ENCODE data around the gene BPIFA1. TPM values are rescaled to one million over a fixed set of nuclear protein-coding genes. Genes with fewer than 3 reads are reported as not detected.
A peak's percentile ranks its signal among the peaks of the same experiment; 100 is the strongest.

Gene BPIFA1
- total and polyA plus RNA-seq, 4 donors: not detected

DNA sequence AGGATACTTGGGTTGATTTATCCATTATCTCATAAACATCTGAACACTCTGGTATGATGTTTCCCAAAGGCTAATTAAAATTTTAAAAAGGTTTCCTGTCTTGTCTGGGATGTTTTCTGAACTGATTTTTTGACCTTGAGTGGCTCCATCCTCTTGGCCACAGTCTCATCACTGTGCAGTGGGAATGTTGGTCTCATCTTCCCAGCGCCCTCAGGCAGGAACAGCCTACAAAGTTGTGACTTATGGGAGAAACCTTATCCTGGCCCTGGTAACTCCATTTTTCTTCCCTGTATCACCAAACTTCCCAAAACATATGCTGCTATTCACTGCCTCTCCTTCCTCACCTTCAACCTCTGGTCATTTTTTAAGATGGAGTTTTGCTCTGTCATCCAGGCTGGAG is 25.4 kb upstream of the BPIFA1 start:
- Histone ChIP-seq H3K27me3 (ENCODE audit: control insufficient read depth, insufficient read depth, low read length) (peaks cover 17% of the 10 kb centered on the region), H3K9me3 (ENCODE audit: control insufficient read depth, insufficient read depth, low read length) (no peaks in the 10 kb centered on the region), H3K36me3 (ENCODE audit: control insufficient read depth, insufficient read depth, low read length) (no peaks in the 10 kb centered on the region), H3K4me1 (ENCODE audit: control insufficient read depth, insufficient read depth, low read length) (no peaks in the 10 kb centered on the region), H3K4me3 (ENCODE audit: low read depth, low read length) (no peak overlapping the region), H3K27ac (ENCODE audit: low read depth, low read length) (no peak overlapping the region)
- WGBS (ENCODE audit: insufficient coverage): 86% methylated on average over 1 of the region's 1 CpG
- DNase-seq (ENCODE audit: low read depth in 4 of 6, low spot score in 6 of 6): no peak

DNA sequence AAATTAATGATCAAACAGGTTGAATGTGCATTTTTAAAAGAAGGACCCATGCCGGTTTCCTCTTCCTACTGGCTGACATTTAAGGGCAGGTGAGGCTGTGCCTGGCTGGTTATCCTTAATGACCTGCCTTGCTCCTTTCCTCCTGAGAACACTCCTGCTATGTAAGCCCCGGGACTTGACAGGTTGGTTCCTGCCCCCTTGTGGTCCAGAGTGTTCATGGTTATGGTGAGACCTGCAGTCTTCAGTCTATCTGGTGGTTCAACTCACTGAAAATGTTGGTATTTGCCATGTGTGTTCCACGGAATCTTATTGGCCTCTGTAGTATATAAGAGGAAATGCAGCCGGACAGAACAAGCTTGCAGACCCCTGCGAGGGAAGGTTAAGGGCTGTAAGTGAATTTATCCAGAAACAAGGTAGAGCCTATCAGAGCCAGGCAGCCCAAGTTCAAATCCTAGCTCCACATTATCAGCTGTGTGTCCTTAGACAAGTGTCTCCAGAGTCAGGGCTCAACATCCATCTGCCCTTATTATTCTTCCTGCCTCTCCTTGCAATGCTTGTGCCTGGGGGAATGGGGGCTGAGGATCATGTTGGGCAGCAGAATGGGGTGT is 23.9 kb upstream of the BPIFA1 start:
- peak in 5 of 6 donors; percentile 13 to 84 (median 20) for DNase-seq (ENCODE audit: low read depth in 4 of 6, low spot score in 6 of 6)

DNA sequence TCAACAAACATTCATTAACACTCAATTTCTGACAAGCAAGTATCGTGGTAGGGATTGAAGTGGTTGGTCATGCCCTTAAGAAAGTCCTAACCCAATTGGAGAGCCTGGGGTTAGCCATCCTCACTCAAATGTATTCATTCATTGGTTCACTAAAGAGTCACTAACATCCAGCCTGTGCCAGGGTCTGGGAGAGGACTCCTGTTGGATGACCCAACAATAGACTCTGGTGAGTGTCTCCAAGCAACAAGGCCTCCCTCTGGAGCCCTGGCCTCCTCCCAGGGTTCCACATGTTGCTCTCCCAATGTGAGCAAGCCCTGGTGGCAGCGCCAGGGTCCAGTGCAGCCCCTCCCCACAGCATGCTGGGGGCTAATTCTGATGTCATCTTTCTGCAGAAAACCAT is 18.7 kb upstream of the BPIFA1 start, which contains the start of gene BPIFA3:
BPIFA3 (plus strand) TSS at position 301 of the 400 bp plus-strand sequence. CDS start 185 bp downstream, outside the sequence.
- Histone ChIP-seq H3K36me3 (ENCODE audit: control insufficient read depth, insufficient read depth, low read length) (no peaks in the 10 kb centered on the region), H3K9me3 (ENCODE audit: control insufficient read depth, insufficient read depth, low read length) (no peaks in the 10 kb centered on the region), H3K27ac (ENCODE audit: low read depth, low read length) (no peak within 1 kb of the TSS), H3K27me3 (ENCODE audit: control insufficient read depth, insufficient read depth, low read length) (peaks cover 13% of the 10 kb centered on the region), H3K4me3 (ENCODE audit: low read depth, low read length) (no peak within 1 kb of the TSS), H3K4me1 (ENCODE audit: control insufficient read depth, insufficient read depth, low read length) (no peaks in the 10 kb centered on the region)
- WGBS (ENCODE audit: insufficient coverage): 79% methylated on average over 2 of the region's 2 CpGs
- no peak for DNase-seq (ENCODE audit: low read depth in 4 of 6, low spot score in 6 of 6)

More for the DNA sequence above, 23.9 kb upstream of the BPIFA1 start:
- Histone ChIP-seq H3K4me3 (ENCODE audit: low read depth, low read length) (no peak overlapping the region), H3K9me3 (ENCODE audit: control insufficient read depth, insufficient read depth, low read length) (no peaks in the 10 kb centered on the region), H3K27ac (ENCODE audit: low read depth, low read length) (no peak overlapping the region), H3K36me3 (ENCODE audit: control insufficient read depth, insufficient read depth, low read length) (no peaks in the 10 kb centered on the region), H3K4me1 (ENCODE audit: control insufficient read depth, insufficient read depth, low read length) (no peaks in the 10 kb centered on the region), H3K27me3 (ENCODE audit: control insufficient read depth, insufficient read depth, low read length) (peaks cover 13% of the 10 kb centered on the region)
- WGBS (ENCODE audit: insufficient coverage): 20% methylated on average over 4 of the region's 5 CpGs

DNA sequence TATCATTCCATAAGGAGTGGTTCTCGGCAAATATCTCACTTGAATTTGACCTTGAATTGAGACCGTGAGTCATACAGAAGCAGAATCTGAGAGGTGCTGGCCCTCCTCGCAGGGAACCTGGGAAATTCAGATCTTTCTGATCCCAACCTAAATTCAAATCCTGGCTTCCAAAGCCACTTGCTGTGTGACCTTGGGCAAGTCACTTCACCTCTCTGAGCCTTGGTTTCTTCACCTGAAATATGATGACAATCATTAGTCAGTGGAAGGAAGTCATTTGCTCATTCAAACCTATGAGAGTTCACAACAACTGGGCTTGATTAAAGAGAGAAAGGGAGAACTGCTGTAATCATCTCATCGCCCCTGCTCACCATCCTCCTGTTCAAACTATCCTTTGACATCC is 11.4 kb upstream of the BPIFA1 start:
- H3K4me3 ChIP-seq (ENCODE audit: low read depth, low read length): no peak overlapping the region
- peaks cover 2% of the 10 kb centered on the region for H3K27me3 ChIP-seq (ENCODE audit: control insufficient read depth, insufficient read depth, low read length)
- H3K9me3 ChIP-seq (ENCODE audit: control insufficient read depth, insufficient read depth, low read length): no peaks in the 10 kb centered on the region
- WGBS (ENCODE audit: insufficient coverage): 86% methylated on average over 3 of the region's 4 CpGs
- no peak overlapping the region for H3K27ac ChIP-seq (ENCODE audit: low read depth, low read length)
- no peak for DNase-seq (ENCODE audit: low read depth in 4 of 6, low spot score in 6 of 6)
- no peaks in the 10 kb centered on the region for H3K4me1 ChIP-seq (ENCODE audit: control insufficient read depth, insufficient read depth, low read length)
- no peaks in the 10 kb centered on the region for H3K36me3 ChIP-seq (ENCODE audit: control insufficient read depth, insufficient read depth, low read length)

DNA sequence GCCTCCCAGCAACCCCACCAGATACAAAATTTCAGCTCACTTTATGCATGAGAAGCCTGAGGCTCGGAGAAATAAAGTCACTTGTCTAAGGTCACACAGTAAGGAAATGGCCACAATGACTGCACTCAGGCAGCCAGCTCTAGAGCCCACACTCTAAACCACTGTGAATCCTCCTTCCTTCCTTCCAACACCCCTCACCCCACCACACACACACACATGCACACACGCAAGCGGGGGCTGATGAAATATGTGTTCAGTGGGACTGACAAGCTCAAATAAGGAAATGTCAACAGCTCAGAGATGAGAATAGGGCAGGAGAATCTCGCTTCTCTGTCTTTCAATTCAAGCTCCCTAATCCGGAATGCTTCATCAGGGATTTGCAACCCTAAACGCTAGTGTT is 6.0 kb upstream of the BPIFA1 start:
- Histone ChIP-seq H3K36me3 (ENCODE audit: control insufficient read depth, insufficient read depth, low read length) (no peaks in the 10 kb centered on the region), H3K4me3 (ENCODE audit: low read depth, low read length) (no peak overlapping the region), H3K27me3 (ENCODE audit: control insufficient read depth, insufficient read depth, low read length) (peaks cover 2% of the 10 kb centered on the region), H3K9me3 (ENCODE audit: control insufficient read depth, insufficient read depth, low read length) (no peaks in the 10 kb centered on the region), H3K27ac (ENCODE audit: low read depth, low read length) (no peak overlapping the region), H3K4me1 (ENCODE audit: control insufficient read depth, insufficient read depth, low read length) (no peaks in the 10 kb centered on the region)
- DNase-seq (ENCODE audit: low read depth in 4 of 6, low spot score in 6 of 6): peak in 1 of 6 donors; percentile 10
- WGBS (ENCODE audit: insufficient coverage): 65% methylated on average over 4 of the region's 6 CpGs

DNA sequence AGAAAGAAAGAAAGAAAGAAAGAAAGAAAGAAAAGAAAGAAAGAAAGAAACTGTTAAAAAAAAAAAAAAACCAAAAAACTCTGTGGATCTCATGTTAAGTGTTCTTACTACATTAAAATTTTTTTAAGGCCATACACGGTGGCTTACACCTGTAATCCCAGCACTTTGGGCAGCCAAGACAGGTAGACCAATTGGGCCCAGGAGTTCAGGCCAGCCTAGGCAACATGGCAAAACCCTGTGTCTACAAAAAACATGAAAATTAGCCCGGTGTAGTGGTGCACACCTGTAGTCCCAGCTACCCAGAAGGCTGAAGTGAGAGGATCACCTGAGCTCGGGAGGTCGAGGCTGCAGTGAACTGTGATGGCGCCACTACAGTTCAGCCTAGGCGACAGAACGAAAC is 4.6 kb upstream of the BPIFA1 start:
- H3K4me1 ChIP-seq (ENCODE audit: control insufficient read depth, insufficient read depth, low read length): no peaks in the 10 kb centered on the region
- 73% methylated on average over 7 of the region's 7 CpGs for WGBS (ENCODE audit: insufficient coverage)
- no peak overlapping the region for H3K4me3 ChIP-seq (ENCODE audit: low read depth, low read length)
- H3K9me3 ChIP-seq (ENCODE audit: control insufficient read depth, insufficient read depth, low read length): no peaks in the 10 kb centered on the region
- H3K27me3 ChIP-seq (ENCODE audit: control insufficient read depth, insufficient read depth, low read length): peaks cover 5% of the 10 kb centered on the region
- no peaks in the 10 kb centered on the region for H3K36me3 ChIP-seq (ENCODE audit: control insufficient read depth, insufficient read depth, low read length)
- no peak for DNase-seq (ENCODE audit: low read depth in 4 of 6, low spot score in 6 of 6)
- no peak overlapping the region for H3K27ac ChIP-seq (ENCODE audit: low read depth, low read length)

DNA sequence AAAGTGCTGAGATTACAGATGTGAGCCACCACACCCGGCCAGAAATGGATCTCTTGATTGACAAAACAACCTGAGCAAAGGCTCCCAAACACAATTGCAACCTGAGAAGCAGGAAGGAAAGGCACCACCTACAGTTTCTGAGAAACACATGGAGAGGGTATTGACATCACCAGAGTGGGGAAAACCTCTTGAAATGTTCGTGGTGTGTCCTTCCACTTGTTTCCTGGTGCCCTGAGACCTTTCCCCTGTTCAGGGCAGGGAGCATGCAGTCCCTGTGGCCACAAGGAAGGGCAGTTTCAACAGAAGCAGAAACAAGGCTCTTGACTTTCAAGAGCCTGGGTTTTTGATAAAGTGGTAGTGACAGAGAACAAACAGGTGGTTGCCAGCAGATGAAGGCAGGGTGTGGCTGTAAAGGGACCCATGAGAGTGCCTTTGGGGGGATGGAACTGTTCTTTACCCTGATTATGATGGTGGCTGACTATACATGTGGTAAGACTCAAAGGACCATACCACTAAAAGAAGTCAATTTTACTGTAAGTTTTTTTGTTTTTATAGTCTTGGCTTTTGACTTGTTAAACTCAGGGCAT is 3.2 kb upstream of the BPIFA1 start:
- 20% methylated on average over 1 of the region's 2 CpGs for WGBS (ENCODE audit: insufficient coverage)
- H3K27me3 ChIP-seq (ENCODE audit: control insufficient read depth, insufficient read depth, low read length): peaks cover 5% of the 10 kb centered on the region
- no peaks in the 10 kb centered on the region for H3K36me3 ChIP-seq (ENCODE audit: control insufficient read depth, insufficient read depth, low read length)
- no peak overlapping the region for H3K27ac ChIP-seq (ENCODE audit: low read depth, low read length)
- no peak for DNase-seq (ENCODE audit: low read depth in 4 of 6, low spot score in 6 of 6)
- H3K4me3 ChIP-seq (ENCODE audit: low read depth, low read length): no peak overlapping the region
- no peaks in the 10 kb centered on the region for H3K4me1 ChIP-seq (ENCODE audit: control insufficient read depth, insufficient read depth, low read length)
- no peaks in the 10 kb centered on the region for H3K9me3 ChIP-seq (ENCODE audit: control insufficient read depth, insufficient read depth, low read length)

DNA sequence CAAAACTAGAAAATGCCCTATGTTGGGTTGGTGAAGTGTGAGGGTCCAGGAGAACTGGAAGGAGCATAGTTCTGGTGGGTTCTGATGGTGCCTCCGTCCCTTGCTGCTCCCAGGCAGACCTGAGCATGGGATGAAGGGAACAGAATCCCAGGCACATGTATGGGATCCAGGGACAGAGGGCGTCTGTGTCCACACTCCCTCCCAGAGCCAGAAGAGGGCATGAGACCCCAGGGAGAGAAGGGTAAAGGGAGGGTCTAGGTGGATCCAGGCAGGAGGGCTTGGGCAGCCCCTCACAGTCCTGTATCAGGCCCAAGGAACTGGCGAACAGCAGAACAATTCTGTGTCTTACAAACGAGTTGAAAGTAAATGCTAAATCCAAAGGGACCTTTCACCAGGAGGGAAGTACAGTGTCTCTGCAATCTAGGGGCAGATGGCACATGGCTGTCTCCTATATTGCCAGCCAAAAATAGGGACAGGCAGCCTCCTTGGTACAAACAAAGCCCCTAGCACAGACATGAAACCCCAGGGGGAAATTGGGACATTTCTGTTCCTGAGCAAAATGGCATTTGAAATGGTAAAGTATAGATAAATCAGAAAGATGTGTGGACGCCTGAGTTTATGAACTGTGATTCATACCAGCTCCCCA is 2.5 kb upstream of the BPIFA1 start:
- peaks cover 5% of the 10 kb centered on the region for H3K27me3 ChIP-seq (ENCODE audit: control insufficient read depth, insufficient read depth, low read length)
- H3K36me3 ChIP-seq (ENCODE audit: control insufficient read depth, insufficient read depth, low read length): no peaks in the 10 kb centered on the region
- no peaks in the 10 kb centered on the region for H3K4me1 ChIP-seq (ENCODE audit: control insufficient read depth, insufficient read depth, low read length)
- no peaks in the 10 kb centered on the region for H3K9me3 ChIP-seq (ENCODE audit: control insufficient read depth, insufficient read depth, low read length)
- peak in 1 of 6 donors; percentile 10 for DNase-seq (ENCODE audit: low read depth in 4 of 6, low spot score in 6 of 6)
- H3K4me3 ChIP-seq (ENCODE audit: low read depth, low read length): no peak overlapping the region
- no peak overlapping the region for H3K27ac ChIP-seq (ENCODE audit: low read depth, low read length)
- 36% methylated on average over 4 of the region's 5 CpGs for WGBS (ENCODE audit: insufficient coverage)

DNA sequence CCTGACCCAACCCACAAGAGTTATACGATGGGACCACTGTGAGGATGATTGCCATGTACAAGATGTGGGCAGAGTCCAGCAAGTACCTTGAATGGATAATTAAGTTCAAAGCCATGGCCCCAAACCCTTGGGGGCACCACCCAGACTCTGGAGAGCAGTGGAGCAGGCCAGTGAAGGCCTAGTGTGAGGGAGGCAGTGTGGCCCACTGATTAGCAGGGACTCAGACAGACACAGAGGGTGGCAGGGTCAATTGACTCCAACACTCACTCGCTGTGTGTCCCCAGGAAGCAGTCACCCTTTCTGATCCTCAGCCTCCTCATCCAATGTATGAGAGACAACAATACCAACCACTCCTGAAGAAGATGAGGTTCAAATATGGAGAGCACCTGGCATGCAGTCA is 1.7 kb upstream of the BPIFA1 start:
- Histone ChIP-seq H3K4me3 (ENCODE audit: low read depth, low read length) (no peak overlapping the region), H3K27ac (ENCODE audit: low read depth, low read length) (no peak overlapping the region), H3K9me3 (ENCODE audit: control insufficient read depth, insufficient read depth, low read length) (no peaks in the 10 kb centered on the region), H3K36me3 (ENCODE audit: control insufficient read depth, insufficient read depth, low read length) (no peaks in the 10 kb centered on the region), H3K4me1 (ENCODE audit: control insufficient read depth, insufficient read depth, low read length) (no peaks in the 10 kb centered on the region), H3K27me3 (ENCODE audit: control insufficient read depth, insufficient read depth, low read length) (peaks cover 5% of the 10 kb centered on the region)
- WGBS (ENCODE audit: insufficient coverage): 86% methylated on average over 1 of the region's 2 CpGs
- DNase-seq (ENCODE audit: low read depth in 4 of 6, low spot score in 6 of 6): no peak

DNA sequence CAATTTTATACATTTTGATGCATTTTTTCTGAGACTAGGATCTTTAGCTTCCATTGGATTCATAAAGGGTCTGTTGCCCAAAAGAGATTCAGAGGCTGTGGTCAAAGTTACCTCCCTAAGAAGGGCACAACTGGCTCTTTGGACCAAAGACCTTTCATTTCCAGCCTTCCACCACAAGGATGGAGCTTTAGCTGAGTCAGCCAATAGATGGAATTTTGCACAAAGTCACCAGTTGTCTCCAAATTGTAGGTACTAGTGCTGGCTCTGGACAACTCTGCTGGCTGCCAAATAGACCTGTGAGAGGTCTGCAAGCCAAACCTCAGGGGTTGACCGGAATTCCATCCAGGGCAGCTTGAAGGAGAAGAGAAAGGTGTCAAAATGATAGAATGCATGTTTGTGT is 555 bp downstream of the BPIFA1 start:
- WGBS (ENCODE audit: insufficient coverage): 80% methylated on average over 1 of the region's 1 CpG
- peaks cover 5% of the 10 kb centered on the region for H3K27me3 ChIP-seq (ENCODE audit: control insufficient read depth, insufficient read depth, low read length)
- H3K9me3 ChIP-seq (ENCODE audit: control insufficient read depth, insufficient read depth, low read length): no peaks in the 10 kb centered on the region
- H3K27ac ChIP-seq (ENCODE audit: low read depth, low read length): no peak overlapping the region
- no peaks in the 10 kb centered on the region for H3K4me1 ChIP-seq (ENCODE audit: control insufficient read depth, insufficient read depth, low read length)
- no peak overlapping the region for H3K4me3 ChIP-seq (ENCODE audit: low read depth, low read length)
- no peaks in the 10 kb centered on the region for H3K36me3 ChIP-seq (ENCODE audit: control insufficient read depth, insufficient read depth, low read length)
- DNase-seq (ENCODE audit: low read depth in 4 of 6, low spot score in 6 of 6): no peak

Data from spinal cord (tissue), 10 donors.